Glutamatergic neuron (in vitro differentiated cells): ENCODE results near the gene PIK3R6. TPM values are rescaled to one million over a fixed set of nuclear protein-coding genes. Genes with fewer than 3 reads are reported as not detected.
A peak's percentile ranks its signal among the peaks of the same experiment; 100 is the strongest.

Source experiments
- DNase-seq: peaks from one replicate; pipeline ENCODE4 v3.0.0; 2022
- H3K27ac Mint-ChIP-seq: one replicate; pipeline ENCODE4 v1.8.0; 2020; ENCODE audit warnings: mild to moderate bottlenecking, mixed read lengths, inconsistent platforms; ENCODE audit not compliant: unreplicated experiment
- H3K27me3 Mint-ChIP-seq: one replicate; pipeline ENCODE4 v1.8.0; 2020; ENCODE audit warnings: mild to moderate bottlenecking, moderate library complexity, mixed read lengths, inconsistent platforms; ENCODE audit not compliant: unreplicated experiment
- H3K36me3 Mint-ChIP-seq: one replicate; pipeline ENCODE4 v1.8.0; 2020; ENCODE audit warnings: mild to moderate bottlenecking, mixed read lengths, inconsistent platforms; ENCODE audit not compliant: unreplicated experiment
- H3K4me1 Mint-ChIP-seq: one replicate; pipeline ENCODE4 v1.8.0; 2020; ENCODE audit warnings: mild to moderate bottlenecking, low read depth, mixed read lengths, inconsistent platforms; ENCODE audit not compliant: unreplicated experiment
- H3K4me3 Mint-ChIP-seq: one replicate; pipeline ENCODE4 v1.8.0; 2020; ENCODE audit warnings: mild to moderate bottlenecking, mixed read lengths, inconsistent platforms; ENCODE audit not compliant: unreplicated experiment
- H3K9me3 Mint-ChIP-seq: one replicate; pipeline ENCODE4 v1.8.0; 2020; ENCODE audit warnings: mild to moderate bottlenecking, moderate library complexity, mixed read lengths, inconsistent platforms; ENCODE audit not compliant: unreplicated experiment
- total RNA-seq: library from RNA; stranded (reverse); fragmentation: NEBNext Ultra II Directional; extraction: Animal tissue kit (Norgen Biotek cat#: 25700); gene quantifications from one replicate; pipeline ENCODE4 v1.2.1, GENCODE V29; 2021; ENCODE audit not compliant: unreplicated experiment
- TF ChIP-seq, protein P1 (sequence below): fragments of 200-600 bp; sonication (generic); IDR thresholded peaks from one replicate; pipeline ENCODE4 v1.5.0; 2021; ENCODE audit not compliant: partially characterized antibody, unreplicated experiment

Gene PIK3R6
- total RNA-seq, 1 donor from 2014 or later, result not detected

DNA sequence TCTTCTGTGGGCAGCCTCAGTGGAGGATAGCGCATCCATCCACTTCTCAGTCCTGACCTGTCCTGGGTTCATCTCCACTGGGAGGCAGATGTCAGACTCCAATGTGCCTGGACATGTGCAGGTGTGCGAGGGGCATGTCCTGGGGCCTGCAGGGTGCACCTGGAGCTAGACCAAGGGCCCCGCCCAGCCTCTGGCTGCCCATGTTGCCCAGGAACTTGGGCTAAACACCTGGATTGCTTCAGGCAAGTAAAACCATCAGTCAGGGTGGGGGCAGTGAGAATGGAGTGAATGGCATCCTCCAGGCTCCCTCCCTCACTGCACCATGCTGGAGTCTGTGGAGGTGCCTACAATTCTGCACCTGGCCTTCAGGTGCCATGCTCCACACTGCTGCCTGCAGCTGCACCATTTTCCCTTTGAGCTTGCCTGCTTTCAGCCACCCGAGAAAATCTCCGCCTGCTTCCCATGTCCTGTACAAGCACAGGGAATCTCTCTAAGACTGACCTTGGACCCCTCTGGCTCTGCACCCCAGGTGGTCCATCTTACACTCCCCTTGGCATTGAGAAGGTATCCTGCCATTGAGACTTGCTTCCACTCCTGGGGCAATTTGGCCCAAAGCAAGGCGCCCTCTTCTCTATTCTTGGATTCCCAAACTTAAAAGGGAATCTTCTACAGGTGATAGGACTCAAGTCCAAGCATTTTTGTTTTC, 66.2 kb downstream of the PIK3R6 start:
- no peaks in the 10 kb centered on the region for H3K36me3 Mint-ChIP-seq
- no peaks in the 10 kb centered on the region for H3K9me3 Mint-ChIP-seq
- no peak overlapping the region for H3K4me3 Mint-ChIP-seq
- peaks cover 5% of the 10 kb centered on the region for H3K27me3 Mint-ChIP-seq
- no peak overlapping the region for H3K27ac Mint-ChIP-seq
- H3K4me1 Mint-ChIP-seq, result no peaks in the 10 kb centered on the region
- TF ChIP-seq, protein P1, sequence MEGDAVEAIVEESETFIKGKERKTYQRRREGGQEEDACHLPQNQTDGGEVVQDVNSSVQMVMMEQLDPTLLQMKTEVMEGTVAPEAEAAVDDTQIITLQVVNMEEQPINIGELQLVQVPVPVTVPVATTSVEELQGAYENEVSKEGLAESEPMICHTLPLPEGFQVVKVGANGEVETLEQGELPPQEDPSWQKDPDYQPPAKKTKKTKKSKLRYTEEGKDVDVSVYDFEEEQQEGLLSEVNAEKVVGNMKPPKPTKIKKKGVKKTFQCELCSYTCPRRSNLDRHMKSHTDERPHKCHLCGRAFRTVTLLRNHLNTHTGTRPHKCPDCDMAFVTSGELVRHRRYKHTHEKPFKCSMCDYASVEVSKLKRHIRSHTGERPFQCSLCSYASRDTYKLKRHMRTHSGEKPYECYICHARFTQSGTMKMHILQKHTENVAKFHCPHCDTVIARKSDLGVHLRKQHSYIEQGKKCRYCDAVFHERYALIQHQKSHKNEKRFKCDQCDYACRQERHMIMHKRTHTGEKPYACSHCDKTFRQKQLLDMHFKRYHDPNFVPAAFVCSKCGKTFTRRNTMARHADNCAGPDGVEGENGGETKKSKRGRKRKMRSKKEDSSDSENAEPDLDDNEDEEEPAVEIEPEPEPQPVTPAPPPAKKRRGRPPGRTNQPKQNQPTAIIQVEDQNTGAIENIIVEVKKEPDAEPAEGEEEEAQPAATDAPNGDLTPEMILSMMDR, result no peak
- no peak for DNase-seq

DNA sequence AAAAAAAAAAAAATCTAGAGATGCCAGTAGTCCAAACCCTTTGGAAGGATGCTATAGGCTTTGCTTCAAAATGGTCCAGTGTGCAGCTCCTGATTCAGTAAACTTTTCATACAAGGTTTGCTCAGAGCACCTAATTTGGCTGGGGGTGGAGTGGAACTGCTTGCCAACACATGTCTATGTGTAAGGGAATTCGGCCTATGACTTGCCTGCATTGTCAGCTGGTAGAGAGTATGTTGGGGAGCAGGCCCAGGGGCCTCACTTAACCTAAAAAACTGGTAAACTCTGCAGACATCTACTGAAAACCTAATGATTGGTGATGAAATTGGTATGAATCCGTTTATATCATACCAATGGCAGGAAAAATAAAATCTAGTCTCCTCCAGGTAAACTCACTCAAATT, 66.8 kb downstream of the PIK3R6 start:
- Mint-ChIP-seq H3K4me1 (no peaks in the 10 kb centered on the region), H3K27me3 (peaks cover 5% of the 10 kb centered on the region), H3K36me3 (no peaks in the 10 kb centered on the region), H3K9me3 (no peaks in the 10 kb centered on the region), H3K27ac (no peak overlapping the region), H3K4me3 (no peak overlapping the region)
- TF ChIP-seq, protein P1, result no peak
- DNase-seq, result no peak

DNA sequence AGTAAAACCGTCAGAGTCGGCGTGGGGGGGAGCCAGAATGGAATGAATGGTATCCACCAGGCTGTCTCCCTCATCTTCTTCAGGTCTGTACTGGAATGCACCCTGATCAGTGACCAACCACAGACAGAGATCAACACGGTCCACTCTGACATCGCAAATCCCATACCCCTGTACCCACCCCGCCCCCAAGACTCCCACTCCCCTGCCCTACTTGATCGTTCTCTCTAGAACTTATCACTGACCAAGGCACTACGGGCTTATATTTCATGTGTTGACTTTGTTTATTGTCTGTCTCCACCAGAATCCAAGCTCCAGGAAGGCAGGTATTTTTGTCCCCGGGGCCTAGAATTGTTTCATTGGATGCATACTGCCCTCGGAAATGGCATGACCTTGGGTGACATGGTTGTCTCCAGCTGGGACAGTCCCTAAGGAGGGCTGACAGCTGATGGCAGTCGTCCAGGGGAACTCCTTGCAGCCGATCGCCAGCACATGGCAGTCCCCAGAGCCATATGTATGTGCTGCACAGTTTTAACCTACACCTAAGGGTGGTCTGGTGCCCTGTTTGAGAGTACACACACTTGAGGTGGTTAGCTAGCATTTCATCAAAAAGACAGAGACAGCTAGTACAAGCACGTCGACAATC, 67.8 kb downstream of the PIK3R6 start:
- Mint-ChIP-seq H3K27me3 (peaks cover 5% of the 10 kb centered on the region), H3K4me1 (no peaks in the 10 kb centered on the region), H3K27ac (no peak overlapping the region), H3K36me3 (no peaks in the 10 kb centered on the region), H3K9me3 (no peaks in the 10 kb centered on the region), H3K4me3 (no peak overlapping the region)
- DNase-seq, result no peak
- TF ChIP-seq, protein P1, result no peak

DNA sequence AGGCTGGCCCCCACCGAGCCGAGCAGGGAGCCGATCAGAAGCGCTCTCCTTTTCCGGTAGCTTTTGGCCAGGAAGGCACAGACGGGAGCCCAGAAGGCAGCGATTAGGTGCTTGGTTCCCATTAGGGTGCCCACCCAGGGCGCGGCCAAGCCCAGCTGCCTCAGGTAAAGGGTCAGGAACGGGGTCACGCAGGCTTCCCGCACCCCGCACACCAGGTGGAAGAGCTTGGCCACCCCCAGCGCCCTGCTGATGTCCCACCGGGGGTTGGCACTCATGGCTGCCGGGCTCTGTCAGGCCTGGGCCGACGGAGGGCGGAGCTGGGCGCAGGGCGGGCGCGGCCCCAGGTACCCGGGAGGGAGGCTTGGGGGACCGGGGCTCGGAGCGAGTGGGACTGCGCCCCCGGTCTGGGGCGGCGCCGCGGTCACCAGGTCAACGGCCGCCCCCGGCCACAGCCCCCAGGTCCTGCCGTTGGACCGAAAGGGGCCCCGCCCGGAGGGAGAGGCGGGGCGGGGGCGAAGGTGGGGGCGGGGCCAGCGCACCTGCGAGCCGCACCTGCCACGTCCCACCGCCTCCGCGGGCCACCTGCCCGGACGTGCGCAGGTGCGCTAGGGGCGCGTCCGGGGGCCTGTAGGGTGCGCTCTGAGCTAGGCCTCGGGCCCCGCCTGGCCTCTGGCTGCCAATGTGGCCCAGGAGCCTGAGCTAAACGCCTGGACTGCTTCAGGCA, 68.5 kb downstream of the PIK3R6 start, which contains the start of gene MFSD6L:
Gene MFSD6L, minus strand, starts transcription at position 520 of the 724 bp plus-strand sequence. Its CDS starts 245 bp downstream, at position 275.
- no peak within 1 kb of the TSS for H3K27ac Mint-ChIP-seq
- no peaks in the 10 kb centered on the region for H3K4me1 Mint-ChIP-seq
- DNase-seq, result no peak
- H3K4me3 Mint-ChIP-seq, result peak within 1 kb of the TSS; percentile 52
- H3K36me3 Mint-ChIP-seq, result no peaks in the 10 kb centered on the region
- no peaks in the 10 kb centered on the region for H3K9me3 Mint-ChIP-seq
- TF ChIP-seq, protein P1, result no peak
- peaks cover 5% of the 10 kb centered on the region for H3K27me3 Mint-ChIP-seq
